Measurements from ENCODE around the gene TMEM179. TPM values are rescaled to one million over a fixed set of nuclear protein-coding genes. Genes with fewer than 3 reads are reported as not detected.

The TMEM179 gene
- total RNA-seq, 1 experiment from 2014 or later, result 11.4 TPM

DNA sequence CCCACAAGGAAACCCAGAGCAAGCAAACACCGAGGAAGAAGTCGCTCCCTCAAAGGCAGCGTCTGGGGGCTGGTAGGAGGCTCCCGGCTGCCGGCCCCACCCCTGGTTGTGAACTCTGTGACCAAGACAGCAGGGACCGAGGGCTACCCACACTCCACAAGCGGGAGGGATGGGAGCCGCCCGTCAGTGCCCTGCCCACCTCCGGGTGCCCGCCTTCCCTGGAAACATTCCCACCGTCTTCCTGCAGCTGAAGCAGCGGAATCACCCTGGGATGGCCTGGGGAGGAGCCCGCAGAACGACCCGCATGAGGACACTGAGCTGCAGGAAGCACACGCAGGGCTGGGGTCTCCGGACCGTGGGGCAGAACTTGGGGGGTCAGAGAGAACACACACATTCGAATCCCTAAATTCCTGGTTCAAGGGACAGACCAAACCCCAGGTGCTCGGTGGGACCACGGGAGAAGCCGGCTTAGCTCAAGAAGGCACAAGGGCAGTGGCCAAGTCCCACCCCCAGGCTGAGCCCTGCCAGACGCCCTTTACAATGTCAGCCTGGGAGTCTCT, 58.5 kb downstream of the TMEM179 start:
- DNase-seq, result peak; percentile 26
- Histone ChIP-seq H2BK20ac (ENCODE audit: low read depth, low read length, poor library complexity, severe bottlenecking) (no peak overlapping the region), H3K4me1 (ENCODE audit: insufficient read depth, low read length) (no peaks in the 10 kb centered on the region)

More for the DNA sequence above, 58.5 kb downstream of the TMEM179 start:
- H3K4ac ChIP-seq (ENCODE audit: low read depth, low read length), result no peak overlapping the region
- no peak overlapping the region for H2BK15ac ChIP-seq (ENCODE audit: low read depth, low read length)
- H3K27ac ChIP-seq (ENCODE audit: insufficient read length, low read depth, low read length), result no peak overlapping the region
- no peak overlapping the region for H2AFZ ChIP-seq (ENCODE audit: low read length)
- Mint-ChIP-seq H3K27me3 (ENCODE audit: low read depth) (peaks cover 10% of the 10 kb centered on the region), H3K4me1 (peaks cover 17 to 23% of the 10 kb centered on the region in 2 experiments), H3K36me3 (ENCODE audit: insufficient read depth in 1 of 3, low read depth in 3 of 3) (peaks cover 0 to 4% (median 0%) of the 10 kb centered on the region in 3 experiments; a peak in 1 of 7 replicates), H3K4me3 (no peak overlapping the region), H3K9me3 (peaks cover 0 to 6% of the 10 kb centered on the region in 2 experiments; a peak in 1 of 5 replicates), H3K27ac (no peak overlapping the region; a peak in 1 of 7 replicates)
- no peaks in the 10 kb centered on the region for H3K27me3 ChIP-seq (ENCODE audit: insufficient read depth, low read length)
- WGBS (ENCODE audit: extremely low coverage, insufficient read length, low lambda C conversion rate), result no CpG with 5 or more reads among the region's 24 CpGs
- no peak overlapping the region for H2AK5ac ChIP-seq (ENCODE audit: insufficient read length, low read length)
- no peak overlapping the region for H4K5ac ChIP-seq (ENCODE audit: insufficient read length, low read depth, low read length)
- H2BK120ac ChIP-seq (ENCODE audit: low read depth, low read length, poor library complexity, severe bottlenecking), result no peak overlapping the region
- no peak overlapping the region for H2BK12ac ChIP-seq (ENCODE audit: insufficient read length, low read depth, low read length)
- TF ChIP-seq, protein P1, sequence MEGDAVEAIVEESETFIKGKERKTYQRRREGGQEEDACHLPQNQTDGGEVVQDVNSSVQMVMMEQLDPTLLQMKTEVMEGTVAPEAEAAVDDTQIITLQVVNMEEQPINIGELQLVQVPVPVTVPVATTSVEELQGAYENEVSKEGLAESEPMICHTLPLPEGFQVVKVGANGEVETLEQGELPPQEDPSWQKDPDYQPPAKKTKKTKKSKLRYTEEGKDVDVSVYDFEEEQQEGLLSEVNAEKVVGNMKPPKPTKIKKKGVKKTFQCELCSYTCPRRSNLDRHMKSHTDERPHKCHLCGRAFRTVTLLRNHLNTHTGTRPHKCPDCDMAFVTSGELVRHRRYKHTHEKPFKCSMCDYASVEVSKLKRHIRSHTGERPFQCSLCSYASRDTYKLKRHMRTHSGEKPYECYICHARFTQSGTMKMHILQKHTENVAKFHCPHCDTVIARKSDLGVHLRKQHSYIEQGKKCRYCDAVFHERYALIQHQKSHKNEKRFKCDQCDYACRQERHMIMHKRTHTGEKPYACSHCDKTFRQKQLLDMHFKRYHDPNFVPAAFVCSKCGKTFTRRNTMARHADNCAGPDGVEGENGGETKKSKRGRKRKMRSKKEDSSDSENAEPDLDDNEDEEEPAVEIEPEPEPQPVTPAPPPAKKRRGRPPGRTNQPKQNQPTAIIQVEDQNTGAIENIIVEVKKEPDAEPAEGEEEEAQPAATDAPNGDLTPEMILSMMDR (conservative IDR thresholded peaks at IDR 0.05), result no peak
- H4K91ac ChIP-seq (ENCODE audit: insufficient read length, low read depth, low read length), result no peak overlapping the region
- no peaks in the 10 kb centered on the region for H3K79me2 ChIP-seq (ENCODE audit: insufficient read depth, low read length)
- no peak overlapping the region for H4K8ac ChIP-seq (replicated peaks; ENCODE audit: insufficient read length, low read depth, low read length)
- H4K20me1 ChIP-seq (ENCODE audit: control insufficient read depth, insufficient read depth, insufficient read length), result no peaks in the 10 kb centered on the region
- H3K9ac ChIP-seq (ENCODE audit: extremely low read depth, insufficient read length, low read length), result no peak overlapping the region
- H3K4me2 ChIP-seq (ENCODE audit: insufficient read depth, insufficient read length, low read length), result no peak overlapping the region
- no peak overlapping the region for H2BK5ac ChIP-seq (ENCODE audit: insufficient read length, low read length)
- H3K14ac ChIP-seq (ENCODE audit: insufficient read depth, low read length), result no peak overlapping the region; the same call in 1 of the 2 replicates
- H3K18ac ChIP-seq (ENCODE audit: insufficient read length, low read depth, low read length), result no peak overlapping the region
- H3K56ac ChIP-seq (ENCODE audit: insufficient read length, low read depth, low read length), result no peak overlapping the region
- no peaks in the 10 kb centered on the region for H3K23me2 ChIP-seq (ENCODE audit: insufficient read length, low read depth, low read length, poor library complexity, severe bottlenecking)
- H3K79me1 ChIP-seq (ENCODE audit: insufficient read depth, low read depth, low read length, poor library complexity, severe bottlenecking), result no peaks in the 10 kb centered on the region
- H3K9me3 ChIP-seq (ENCODE audit: control insufficient read depth, low read depth, low read length), result no peaks in the 10 kb centered on the region
- H3T11ph ChIP-seq (ENCODE audit: low read length), result no peak overlapping the region
- H3K23ac ChIP-seq (ENCODE audit: insufficient read length, low read depth, low read length), result no peak overlapping the region

Data from H9 (cell line).